HL-60 (cell line): Measurements from ENCODE around the gene CCT8.

Source experiments
- TF ChIP-seq, protein P1 (sequence below): IDR thresholded peaks from one replicate; pipeline ENCODE4 v1.5.1; 2011; ENCODE audit warnings: low read length, control low read depth, inconsistent platforms; ENCODE audit not compliant: insufficient read depth
- TF ChIP-seq, protein P2 (sequence below): IDR thresholded peaks from 2 replicates; pipeline ENCODE4 v1.6.1; 2012; ENCODE audit warnings: low read depth; ENCODE audit not compliant: insufficient replicate concordance

DNA sequence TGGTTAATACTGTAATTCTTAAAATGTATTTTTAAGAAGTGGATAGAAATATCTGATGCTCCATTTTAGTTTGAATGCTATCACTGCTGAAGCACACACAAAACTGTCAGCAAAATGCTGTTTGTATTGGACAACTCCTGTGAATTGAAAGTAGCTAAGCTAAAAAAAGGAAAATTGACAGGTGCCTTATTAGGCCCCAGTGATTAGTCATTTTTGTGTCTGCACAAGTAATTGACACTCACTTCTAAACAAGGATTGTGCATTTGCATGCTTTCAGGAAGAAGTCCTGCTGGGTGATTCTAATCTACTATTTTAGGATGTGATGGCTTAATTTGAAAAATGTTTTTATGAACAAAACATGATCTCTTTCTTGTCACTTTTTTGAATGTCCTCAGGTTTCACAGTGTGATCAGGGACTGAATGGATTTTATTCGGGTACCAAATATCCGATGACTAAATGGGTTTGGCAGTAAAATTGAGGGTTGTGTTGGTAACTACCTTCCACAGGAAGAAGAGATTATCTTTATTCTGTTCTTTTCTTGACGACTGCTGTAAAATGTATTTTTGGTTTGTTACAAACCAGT lies 44.0 kb upstream of the CCT8 start:
- TF ChIP-seq, protein P1, sequence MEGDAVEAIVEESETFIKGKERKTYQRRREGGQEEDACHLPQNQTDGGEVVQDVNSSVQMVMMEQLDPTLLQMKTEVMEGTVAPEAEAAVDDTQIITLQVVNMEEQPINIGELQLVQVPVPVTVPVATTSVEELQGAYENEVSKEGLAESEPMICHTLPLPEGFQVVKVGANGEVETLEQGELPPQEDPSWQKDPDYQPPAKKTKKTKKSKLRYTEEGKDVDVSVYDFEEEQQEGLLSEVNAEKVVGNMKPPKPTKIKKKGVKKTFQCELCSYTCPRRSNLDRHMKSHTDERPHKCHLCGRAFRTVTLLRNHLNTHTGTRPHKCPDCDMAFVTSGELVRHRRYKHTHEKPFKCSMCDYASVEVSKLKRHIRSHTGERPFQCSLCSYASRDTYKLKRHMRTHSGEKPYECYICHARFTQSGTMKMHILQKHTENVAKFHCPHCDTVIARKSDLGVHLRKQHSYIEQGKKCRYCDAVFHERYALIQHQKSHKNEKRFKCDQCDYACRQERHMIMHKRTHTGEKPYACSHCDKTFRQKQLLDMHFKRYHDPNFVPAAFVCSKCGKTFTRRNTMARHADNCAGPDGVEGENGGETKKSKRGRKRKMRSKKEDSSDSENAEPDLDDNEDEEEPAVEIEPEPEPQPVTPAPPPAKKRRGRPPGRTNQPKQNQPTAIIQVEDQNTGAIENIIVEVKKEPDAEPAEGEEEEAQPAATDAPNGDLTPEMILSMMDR = no peak
- TF ChIP-seq, protein P2, sequence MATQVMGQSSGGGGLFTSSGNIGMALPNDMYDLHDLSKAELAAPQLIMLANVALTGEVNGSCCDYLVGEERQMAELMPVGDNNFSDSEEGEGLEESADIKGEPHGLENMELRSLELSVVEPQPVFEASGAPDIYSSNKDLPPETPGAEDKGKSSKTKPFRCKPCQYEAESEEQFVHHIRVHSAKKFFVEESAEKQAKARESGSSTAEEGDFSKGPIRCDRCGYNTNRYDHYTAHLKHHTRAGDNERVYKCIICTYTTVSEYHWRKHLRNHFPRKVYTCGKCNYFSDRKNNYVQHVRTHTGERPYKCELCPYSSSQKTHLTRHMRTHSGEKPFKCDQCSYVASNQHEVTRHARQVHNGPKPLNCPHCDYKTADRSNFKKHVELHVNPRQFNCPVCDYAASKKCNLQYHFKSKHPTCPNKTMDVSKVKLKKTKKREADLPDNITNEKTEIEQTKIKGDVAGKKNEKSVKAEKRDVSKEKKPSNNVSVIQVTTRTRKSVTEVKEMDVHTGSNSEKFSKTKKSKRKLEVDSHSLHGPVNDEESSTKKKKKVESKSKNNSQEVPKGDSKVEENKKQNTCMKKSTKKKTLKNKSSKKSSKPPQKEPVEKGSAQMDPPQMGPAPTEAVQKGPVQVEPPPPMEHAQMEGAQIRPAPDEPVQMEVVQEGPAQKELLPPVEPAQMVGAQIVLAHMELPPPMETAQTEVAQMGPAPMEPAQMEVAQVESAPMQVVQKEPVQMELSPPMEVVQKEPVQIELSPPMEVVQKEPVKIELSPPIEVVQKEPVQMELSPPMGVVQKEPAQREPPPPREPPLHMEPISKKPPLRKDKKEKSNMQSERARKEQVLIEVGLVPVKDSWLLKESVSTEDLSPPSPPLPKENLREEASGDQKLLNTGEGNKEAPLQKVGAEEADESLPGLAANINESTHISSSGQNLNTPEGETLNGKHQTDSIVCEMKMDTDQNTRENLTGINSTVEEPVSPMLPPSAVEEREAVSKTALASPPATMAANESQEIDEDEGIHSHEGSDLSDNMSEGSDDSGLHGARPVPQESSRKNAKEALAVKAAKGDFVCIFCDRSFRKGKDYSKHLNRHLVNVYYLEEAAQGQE = no peak
